Measurements from ENCODE around the gene PPFIA2. TPM values are rescaled to one million over a fixed set of nuclear protein-coding genes. Genes with fewer than 3 reads are reported as not detected.
A peak's percentile ranks its signal among the peaks of the same experiment; 100 is the strongest.

PPFIA2 gene
- polyA plus RNA-seq, 4 donors, result 4.4 to 7.2 (median 5.8) TPM

DNA sequence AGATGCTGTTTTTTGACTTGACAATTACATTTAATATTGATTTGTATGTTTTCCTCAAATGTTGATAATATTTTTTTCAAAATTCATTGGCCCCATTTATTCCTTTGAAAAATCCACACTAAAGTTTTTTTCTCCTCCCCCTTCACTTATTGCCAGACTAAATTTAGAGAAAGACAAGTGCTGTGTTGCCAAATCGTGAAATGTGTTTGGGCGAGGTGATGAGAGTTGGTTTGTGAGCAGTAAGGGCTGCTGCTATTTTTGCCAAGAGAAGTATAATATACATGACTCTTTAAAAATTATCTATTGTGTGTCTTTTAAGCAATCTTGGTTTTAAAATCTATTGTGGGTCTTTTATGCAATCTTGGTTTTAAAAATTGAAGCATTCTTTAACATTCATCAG is 188.9 kb downstream of the PPFIA2 start:
- DNase-seq (ENCODE audit: low read depth in 4 of 4, low spot score in 2 of 4), result no peak

DNA sequence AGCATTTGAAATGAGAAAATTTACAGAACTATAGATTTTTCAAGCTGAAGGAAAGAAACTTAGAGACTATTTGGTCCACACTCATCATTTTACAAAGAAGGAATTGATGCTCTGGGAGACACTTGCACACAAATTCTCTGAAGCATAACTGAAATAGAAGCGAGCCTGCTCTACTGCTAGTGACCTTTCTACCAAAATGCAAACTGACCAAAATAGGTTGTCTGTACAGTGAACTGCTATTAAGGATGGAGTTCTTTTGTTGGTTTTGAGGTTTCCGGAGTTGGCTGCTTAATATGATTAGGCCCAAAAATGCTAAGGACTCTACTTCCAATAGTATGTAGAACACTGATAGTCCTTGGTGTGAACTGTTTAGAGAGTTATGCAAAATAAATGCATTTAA is 194.9 kb downstream of the PPFIA2 start:
- DNase-seq (ENCODE audit: low read depth in 4 of 4, low spot score in 2 of 4), result no peak

DNA sequence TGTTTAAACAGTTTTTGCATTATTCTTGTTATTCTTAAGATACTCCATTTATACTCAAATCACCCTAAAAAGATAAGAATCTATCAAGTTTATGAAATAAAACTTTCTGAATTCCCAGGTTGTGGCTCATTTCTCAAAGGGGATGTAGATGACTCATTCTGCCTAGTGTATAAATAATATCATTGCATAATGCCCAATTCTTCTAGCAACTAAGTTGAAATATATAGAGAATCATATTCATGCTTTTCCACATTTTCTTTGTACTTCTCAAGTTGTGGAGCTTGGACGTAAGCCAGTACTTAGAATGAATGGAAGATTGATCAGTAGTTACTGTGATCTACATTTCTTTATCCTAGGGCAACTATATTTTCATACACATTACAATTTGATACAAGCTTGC is 201.1 kb downstream of the PPFIA2 start:
- no peak for DNase-seq (ENCODE audit: low read depth in 4 of 4, low spot score in 2 of 4)

DNA sequence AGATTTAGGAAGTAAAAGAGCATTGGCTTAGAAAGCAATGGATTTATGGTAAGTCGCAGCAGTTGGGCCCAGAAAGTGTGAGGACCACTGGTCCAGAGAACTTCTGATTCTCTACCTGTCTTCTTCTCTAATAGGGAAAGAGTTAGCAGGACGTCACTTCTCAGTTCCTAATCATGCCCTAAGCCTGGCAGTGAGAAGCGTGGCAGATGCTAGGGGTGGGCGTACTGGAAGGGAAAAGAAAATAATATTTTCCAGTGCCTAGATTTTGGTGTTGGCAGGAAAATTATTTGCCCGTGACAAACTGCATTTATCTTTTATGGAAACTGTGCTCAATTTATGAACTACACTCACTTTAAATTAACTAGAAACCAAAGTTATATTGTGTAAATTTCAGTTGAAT is 212.3 kb downstream of the PPFIA2 start:
- DNase-seq (ENCODE audit: low read depth in 4 of 4, low spot score in 2 of 4), result no peak

DNA sequence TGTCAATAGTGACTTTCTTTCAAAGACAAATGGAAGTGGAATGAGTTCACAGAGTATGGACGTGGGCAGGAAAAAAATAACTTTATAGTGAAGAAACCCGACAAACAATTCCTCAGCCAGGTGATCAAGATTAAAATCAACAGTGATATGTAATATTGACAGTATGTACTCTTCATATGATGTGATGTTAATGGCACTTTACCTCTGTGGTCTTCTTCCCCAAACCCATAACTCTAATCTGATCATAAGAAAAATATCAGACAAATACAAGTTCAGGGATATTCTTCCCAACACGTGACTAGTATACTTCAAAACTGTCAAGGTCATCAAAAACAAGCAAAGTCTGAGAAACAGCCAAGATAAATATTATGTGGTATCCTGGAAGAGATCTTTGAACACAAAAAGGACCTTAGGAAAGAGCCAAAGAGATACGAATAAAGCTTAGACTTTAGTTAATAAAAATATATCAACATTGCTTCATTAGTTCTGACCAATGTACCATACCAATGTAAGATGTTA is 215.5 kb downstream of the PPFIA2 start:
- no peak for DNase-seq (ENCODE audit: low read depth in 4 of 4, low spot score in 2 of 4)

DNA sequence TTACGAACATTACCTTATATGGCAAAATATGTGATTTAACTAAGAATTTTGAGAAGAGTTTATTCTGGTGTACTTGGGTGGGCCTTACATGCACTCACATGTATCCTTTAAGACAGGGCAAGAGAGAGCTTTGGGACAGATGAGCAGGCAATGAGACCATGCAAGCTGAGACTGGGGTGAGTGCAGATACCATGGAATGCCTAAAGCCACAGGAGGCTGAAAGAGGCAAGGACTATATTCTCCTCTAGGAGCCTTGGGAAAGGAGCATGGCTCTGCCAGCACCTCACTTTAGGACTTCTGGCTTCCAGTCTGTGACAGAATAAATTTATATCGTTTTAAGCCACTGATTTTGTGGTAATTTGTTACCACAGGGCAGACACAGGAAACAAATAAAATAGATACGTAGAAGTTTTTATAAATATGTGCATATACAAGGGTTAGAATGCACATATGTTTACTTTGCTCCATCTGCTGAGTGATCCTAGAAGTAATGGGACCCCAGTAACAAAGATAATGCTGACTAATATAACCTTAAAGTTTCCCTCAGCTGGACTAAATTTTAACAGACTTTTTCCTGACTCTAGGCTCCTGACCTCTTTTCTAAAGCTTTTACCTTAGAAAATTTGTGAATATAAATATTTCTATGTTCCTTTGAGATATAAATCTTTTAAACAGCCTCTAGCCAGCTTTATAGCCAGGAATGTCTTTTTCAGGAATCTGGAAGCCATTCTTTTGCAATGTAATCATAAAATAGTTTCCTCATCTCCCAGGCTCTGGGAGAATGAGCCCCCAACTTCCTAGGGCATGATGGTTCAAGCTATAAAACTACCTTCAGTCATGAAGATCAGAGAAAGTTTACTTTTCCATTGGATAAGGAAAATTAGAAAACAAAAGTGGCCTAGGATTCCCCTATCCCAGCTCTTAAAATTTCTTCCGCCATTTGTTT is 216.8 kb downstream of the PPFIA2 start:
- peak in 1 of 4 donors; percentile 4 for DNase-seq (ENCODE audit: low read depth in 4 of 4, low spot score in 2 of 4)

DNA sequence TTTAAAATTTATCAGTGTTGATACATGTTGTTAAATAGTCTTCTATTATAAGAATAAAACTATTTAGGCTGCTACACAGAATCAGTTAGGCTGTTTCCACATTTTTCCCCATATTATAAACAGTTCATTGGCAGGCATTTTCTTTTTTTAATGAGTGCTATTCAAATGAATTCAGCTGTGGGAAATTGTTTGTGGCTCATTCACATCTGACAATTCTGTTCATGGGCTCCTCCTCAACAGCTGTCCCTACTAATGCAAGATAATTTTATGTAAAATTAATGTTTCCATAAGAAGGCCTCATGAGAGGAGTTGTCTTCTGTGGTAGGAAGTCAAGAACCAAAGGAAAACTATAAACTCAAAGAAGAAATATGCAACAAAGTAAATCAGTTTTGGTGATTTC is 218.0 kb downstream of the PPFIA2 start:
- no peak for DNase-seq (ENCODE audit: low read depth in 4 of 4, low spot score in 2 of 4)

DNA sequence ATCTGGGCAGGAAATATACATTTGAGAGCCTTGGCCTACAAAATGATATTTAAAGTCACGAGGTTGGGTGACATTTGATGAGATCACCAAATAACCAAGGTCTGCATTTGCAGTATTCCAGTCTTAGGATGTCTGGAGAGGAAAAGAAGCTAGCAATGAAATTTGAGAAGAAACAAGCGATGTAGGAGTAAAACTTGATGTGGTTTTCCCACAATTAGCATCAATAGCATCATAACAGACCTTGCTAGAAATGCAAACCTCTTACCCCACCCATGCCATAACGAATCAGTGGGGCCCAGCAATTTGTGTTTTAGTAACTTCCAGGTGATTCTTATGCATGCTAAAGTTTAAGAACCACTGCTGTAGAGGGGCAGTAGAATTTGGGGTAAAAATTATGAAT is 219.9 kb downstream of the PPFIA2 start:
- no peak for DNase-seq (ENCODE audit: low read depth in 4 of 4, low spot score in 2 of 4)

DNA sequence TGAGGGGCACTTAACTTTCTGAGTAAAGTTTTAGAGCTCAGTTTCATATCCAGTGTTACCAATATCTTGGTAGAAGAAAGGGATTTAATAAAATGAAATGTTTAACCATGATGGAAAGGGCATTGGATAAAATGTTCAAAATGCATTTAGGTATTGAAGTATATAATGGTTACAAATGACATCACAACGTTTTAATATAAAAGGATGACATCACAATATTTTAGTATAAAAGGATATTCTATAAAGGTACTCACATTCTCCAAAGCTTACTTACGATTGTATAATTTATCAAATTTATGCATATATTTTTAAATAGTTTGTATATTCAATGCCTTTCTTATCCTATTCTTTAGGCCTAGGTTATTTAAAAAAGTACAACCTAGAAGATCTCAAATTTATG is 226.1 kb downstream of the PPFIA2 start:
- no peak for DNase-seq (ENCODE audit: low read depth in 4 of 4, low spot score in 2 of 4)

DNA sequence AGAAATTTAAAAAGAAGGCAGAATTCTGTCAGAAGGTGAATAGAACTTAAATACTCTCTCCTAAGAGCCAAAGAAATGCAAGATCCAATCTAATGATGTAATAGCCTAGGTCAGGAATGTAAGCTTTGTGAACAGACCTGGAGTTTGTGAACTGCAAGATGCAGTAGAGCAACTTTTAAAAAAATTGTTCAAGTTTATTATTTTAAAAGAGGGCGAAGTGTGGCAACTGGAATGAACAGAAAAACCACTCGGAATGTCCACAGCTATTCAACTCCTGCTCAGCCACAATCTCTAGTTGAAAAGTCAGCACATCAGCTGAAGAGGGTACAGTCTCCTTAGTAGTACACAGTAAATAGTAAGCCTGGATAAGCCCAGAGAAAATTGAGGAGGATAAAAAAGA is 228.8 kb downstream of the PPFIA2 start:
- no peak for DNase-seq (ENCODE audit: low read depth in 4 of 4, low spot score in 2 of 4)

DNA sequence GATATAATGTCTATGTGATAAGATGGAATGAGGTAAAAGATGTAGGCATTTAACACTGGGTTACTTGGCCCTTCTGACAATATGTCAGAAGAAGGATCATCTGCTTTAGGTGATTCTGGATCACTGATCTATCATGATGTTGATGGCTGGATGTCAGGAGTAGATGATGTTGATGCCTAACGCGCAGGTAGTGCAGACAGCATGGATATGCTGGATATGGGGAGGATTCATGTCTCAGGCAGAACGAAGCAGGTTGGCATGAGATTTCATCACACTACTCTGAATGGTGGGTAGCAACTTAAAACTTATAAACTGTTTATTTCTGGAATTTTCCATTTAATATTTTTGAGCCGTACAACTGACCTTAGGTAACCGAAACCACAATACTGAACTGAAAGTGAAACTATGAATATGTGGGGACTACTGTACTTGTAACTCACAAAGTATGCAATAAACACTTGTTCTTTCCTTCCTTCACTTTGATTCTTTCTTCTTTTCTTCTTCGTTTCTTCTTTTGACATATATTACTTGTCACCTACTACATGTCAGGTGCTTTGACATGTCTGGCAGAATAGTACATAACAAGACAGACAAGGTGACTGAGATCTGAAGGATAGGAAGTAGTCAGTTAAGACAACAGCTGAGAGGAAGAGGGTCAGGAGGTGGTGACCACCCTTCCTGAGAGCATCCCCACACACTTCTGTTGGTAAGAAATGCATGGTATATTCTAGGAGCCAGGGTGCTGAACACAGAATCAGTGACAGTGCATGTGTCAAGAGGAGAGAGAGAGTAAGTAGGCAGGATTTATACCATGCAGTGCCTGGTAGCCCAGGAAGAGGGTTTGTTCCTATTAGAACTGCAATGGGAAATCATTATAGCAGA is 238.8 kb downstream of the PPFIA2 start:
- DNase-seq (ENCODE audit: low read depth in 4 of 4, low spot score in 2 of 4), result no peak

DNA sequence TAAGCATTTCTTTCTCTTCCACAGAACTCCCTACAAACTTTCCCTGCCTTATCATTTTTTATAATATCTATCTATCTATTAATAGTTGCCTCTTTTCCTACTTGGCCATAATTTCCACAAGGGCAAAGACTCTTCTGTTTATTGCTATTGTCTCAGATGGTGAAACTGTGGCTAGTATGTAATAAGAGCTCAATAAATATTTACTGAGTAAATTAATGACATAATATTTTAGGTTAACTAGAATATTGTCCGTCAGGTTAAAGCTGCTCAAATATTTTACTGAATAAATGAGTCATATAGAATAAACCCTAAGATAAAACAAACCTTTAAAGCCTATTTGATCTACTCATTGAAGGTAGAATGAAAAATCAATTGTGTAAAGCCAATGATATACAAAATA is 240.5 kb downstream of the PPFIA2 start:
- no peak for DNase-seq (ENCODE audit: low read depth in 4 of 4, low spot score in 2 of 4)

DNA sequence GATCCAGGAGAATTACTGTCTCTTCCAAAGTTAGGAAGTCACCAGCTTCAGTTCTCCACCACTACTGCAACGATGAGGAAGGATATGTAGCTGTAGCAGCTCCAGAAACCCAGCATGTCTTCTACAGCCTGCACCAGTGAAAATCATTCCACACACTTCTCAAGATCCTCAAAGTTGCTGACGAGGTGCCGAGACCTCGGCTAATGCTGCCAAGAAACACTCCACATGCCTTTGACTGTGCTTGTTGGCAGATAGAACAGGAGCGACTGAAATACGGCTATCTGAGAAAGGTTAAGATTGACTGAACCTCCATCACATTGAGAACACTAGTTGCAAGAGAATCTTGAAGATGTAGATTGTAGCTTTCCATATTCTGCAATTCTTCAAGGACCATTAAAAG is 241.9 kb downstream of the PPFIA2 start:
- no peak for DNase-seq (ENCODE audit: low read depth in 4 of 4, low spot score in 2 of 4)

DNA sequence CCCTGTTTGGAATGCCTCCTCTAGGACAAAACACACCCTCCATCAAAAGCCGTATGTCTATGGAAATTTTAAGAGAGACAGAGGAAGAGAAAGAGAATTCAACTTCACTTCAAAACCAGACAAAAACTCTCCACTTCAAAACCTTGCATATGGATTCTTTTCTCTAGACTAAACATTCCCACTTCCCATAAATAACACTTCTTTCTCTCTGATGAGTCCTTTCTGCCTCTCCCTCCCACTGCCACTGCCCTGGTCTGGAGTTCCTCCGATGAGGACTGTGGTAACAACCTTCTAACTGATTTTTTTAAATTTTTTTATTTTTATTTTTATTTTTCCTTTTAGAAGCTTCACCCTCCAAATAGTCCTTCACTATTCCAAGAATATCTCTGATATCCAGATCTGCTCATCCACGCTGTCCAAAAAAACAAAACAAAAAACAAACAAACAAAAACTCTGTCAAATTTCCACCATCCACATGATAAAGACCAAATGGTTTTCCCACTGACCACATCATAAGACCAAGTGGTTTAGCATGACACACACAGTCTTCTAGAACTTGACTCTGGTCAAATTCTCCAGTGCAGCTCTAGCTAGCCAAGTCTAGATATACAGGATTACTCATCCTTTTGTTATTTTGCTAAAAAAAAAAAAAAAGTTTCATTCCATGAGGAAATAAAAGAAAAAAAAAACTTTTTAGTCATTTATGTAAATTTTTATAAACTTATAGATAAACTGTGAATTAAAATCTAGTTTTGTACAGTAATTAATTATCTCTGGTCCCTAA is 256.0 kb downstream of the PPFIA2 start:
- DNase-seq (ENCODE audit: low read depth in 4 of 4, low spot score in 2 of 4), result no peak

DNA sequence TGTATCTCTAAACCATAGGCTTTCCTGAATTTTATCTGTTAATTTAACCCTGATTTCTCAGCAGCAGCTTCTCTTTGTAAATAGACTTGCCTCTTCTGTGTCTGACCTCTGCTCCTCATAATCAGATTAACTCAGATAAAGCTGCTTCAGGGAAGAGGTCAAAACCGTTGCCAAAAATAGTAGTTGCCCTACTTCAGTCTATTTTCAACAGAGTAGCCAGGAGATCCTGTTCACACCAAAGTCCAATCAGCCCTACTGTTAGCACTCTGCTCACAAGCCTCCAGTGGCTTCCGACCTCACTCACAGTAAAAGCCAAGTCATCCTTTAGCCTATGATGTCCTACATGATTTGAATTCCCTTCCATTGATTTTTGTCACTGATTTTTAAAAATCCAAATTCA is 258.4 kb downstream of the PPFIA2 start:
- DNase-seq (ENCODE audit: low read depth in 4 of 4, low spot score in 2 of 4), result no peak

DNA sequence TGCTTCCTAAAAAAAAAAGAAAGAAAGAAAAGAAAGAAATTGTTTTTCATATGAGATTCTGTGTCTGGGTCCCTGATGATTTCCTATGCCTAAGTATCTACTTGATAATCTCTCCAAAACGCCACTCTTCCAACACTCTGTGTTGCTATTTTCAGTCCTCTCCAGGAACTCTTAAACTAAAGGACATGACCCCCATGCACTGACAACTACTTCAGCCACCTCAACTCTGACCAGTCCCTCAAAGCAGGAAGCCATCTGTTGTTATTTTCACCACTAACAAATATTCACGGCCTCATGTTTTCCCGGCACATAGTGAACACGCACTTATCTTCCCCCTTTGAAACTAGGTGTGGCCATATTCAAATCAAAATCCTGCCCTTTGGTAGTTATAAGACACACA is 259.3 kb downstream of the PPFIA2 start:
- no peak for DNase-seq (ENCODE audit: low read depth in 4 of 4, low spot score in 2 of 4)

DNA sequence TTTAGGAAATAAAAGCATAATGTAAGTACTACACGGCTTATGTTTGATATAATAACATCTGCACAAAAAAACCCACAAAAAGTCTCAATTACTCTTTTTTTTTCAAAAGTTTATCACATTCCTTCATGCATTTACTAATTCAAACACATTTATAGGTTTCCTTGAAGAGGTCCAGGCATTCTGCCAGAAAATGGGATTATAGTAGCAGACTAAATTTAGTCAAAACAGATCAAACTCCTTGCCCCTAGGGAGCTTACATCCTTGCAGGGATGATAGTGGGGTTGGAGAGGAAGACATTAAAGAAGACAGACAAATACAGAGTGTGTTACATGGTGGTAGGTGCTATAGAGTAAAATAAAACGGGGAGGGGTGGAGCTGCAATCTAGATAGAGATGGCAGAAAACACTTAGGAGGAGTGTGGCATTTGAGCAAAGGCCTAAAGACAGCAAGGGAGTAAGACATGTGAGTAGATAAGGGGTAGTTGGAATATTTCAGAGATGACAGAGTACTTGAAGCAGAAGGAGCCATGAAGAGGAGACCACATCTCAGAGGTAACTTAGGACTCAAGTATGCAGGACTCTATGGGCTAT is 266.9 kb downstream of the PPFIA2 start:
- no peak for DNase-seq (ENCODE audit: low read depth in 4 of 4, low spot score in 2 of 4)

DNA sequence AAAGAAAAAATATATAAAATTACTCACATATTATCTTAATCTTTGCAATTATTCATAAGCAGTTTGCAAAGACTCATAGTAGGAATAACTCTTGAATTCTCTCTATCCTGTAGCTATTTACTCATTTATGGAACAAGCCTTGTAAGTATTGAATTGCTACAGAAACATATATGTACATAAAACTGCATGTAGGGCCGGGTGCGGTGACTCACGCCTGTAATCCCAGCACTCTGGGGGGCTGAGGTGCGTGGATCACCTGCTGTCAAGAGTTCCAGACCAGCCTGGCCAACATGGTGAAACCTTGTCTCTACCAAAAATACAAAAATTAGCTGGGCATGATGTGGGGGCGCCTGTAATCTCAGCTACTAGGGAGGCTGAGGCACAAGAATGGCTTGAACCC is 286.2 kb downstream of the PPFIA2 start:
- DNase-seq (ENCODE audit: low read depth in 4 of 4, low spot score in 2 of 4), result no peak

DNA sequence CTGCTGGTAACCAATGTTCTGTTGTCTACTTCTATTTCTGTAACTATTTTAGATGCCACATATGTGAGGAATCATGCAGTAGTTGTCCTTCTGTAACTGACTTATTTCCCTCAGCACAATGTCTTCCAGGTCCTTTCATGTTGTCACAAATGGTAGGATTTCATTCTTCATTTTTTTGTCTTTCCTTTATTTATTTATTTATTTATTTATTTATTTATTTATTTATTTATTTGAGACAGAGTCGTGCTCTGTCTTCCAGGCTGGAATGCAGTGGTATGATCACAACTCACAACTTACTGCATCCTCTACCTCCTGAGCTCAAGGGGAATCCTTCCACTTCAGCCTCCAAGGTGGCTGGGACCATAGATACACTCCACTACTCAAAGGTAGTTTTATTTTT is 288.2 kb downstream of the PPFIA2 start:
- DNase-seq (ENCODE audit: low read depth in 4 of 4, low spot score in 2 of 4), result no peak

DNA sequence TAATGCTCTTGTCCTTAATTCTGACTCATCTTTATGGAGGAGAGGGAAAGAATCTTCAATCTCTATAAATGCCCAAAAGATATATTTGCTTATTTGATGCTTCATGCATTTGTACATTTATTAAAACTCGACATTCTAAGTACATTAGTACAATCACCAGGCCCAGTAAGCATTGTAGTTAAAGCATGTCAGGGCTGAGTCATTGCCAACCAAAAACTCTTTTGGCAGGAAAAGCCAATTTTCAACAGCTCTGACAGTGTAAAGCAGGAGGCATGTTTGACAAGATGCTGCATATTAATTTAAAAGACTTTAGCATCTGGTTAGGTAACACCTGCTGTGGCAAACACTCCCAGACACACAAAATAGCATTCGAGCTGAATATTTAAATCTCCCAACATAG is 290.9 kb downstream of the PPFIA2 start:
- DNase-seq (ENCODE audit: low read depth in 4 of 4, low spot score in 2 of 4), result no peak

Measured in left renal cortex interstitium (tissue), 4 donors.